A673 (cell line): ENCODE measurements around the gene DPM2.

Experiments
- CTCF ChIP-seq: fragments of 300-800, 200-600 bp; sonication (generic); conservative IDR thresholded peaks from 2 replicates; pipeline ENCODE4 v1.5.1; 2017; ENCODE audit warnings: low read depth, mild to moderate bottlenecking, antibody characterized with exemption, low read length, moderate library complexity, mixed read lengths
- EZH2 ChIP-seq: fragments of 200-600 bp; sonication (generic); IDR thresholded peaks from 2 replicates; pipeline ENCODE4 v1.6.1; 2017; ENCODE audit warnings: borderline replicate concordance, low read depth, mild to moderate bottlenecking, mixed read lengths, antibody characterized with exemption, low read length; ENCODE audit not compliant: poor library complexity, severe bottlenecking

- TF ChIP-seq CTCF (no peak), EZH2 (no peak)
Measured at GRCh38 chr9:127893392-127893791, 44.3 kb downstream of the DPM2 start.
